Fibroblast of mammary gland (primary cell): Measurements from ENCODE around the gene NOL4.
"Not testable (repeated sequence)": the region's sequence is repeated elsewhere in the genome, so short reads cannot be mapped to it uniquely, and the experiment has no call there.

Source experiments
- DNase-seq: peaks from one replicate; pipeline ENCODE4 v3.0.0-alpha.2; 2010; ENCODE audit warnings: low read depth
- H3K4me3 ChIP-seq: 2 replicates; pipeline ENCODE4 v1.5.1; 2011; ENCODE audit warnings: low read depth, mild to moderate bottlenecking, low read length, moderate library complexity; ENCODE audit not compliant: control insufficient read depth
- TF ChIP-seq, protein P1 (sequence below): conservative IDR thresholded peaks from 2 replicates; pipeline ENCODE4 v1.5.1; 2011; ENCODE audit warnings: low read depth, low read length, inconsistent platforms; ENCODE audit not compliant: control insufficient read depth, insufficient read depth

The NOL4 gene

DNA sequence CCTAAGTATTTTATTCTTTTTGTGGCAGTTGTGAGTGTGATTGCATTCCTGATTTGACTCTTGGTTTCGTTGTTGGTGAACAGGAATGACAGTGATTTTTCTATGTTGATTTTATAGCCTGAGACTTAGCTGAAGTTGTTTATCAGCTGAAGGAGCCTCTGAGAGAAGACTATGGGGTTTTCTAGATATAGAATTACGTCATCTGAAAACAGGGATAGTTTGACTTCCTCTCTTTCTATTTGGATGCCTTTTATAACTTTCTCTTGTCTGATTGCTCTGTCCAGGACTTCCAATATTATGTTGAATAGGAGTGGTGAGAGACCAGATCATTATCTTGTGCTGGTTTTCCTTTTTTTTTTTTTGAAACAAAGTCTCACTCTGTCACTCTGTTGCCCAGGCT lies 18.0 kb upstream of the NOL4 start:
- no peak for DNase-seq
- TF ChIP-seq, protein P1, sequence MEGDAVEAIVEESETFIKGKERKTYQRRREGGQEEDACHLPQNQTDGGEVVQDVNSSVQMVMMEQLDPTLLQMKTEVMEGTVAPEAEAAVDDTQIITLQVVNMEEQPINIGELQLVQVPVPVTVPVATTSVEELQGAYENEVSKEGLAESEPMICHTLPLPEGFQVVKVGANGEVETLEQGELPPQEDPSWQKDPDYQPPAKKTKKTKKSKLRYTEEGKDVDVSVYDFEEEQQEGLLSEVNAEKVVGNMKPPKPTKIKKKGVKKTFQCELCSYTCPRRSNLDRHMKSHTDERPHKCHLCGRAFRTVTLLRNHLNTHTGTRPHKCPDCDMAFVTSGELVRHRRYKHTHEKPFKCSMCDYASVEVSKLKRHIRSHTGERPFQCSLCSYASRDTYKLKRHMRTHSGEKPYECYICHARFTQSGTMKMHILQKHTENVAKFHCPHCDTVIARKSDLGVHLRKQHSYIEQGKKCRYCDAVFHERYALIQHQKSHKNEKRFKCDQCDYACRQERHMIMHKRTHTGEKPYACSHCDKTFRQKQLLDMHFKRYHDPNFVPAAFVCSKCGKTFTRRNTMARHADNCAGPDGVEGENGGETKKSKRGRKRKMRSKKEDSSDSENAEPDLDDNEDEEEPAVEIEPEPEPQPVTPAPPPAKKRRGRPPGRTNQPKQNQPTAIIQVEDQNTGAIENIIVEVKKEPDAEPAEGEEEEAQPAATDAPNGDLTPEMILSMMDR: no peak
- H3K4me3 ChIP-seq: no peak overlapping the region

DNA sequence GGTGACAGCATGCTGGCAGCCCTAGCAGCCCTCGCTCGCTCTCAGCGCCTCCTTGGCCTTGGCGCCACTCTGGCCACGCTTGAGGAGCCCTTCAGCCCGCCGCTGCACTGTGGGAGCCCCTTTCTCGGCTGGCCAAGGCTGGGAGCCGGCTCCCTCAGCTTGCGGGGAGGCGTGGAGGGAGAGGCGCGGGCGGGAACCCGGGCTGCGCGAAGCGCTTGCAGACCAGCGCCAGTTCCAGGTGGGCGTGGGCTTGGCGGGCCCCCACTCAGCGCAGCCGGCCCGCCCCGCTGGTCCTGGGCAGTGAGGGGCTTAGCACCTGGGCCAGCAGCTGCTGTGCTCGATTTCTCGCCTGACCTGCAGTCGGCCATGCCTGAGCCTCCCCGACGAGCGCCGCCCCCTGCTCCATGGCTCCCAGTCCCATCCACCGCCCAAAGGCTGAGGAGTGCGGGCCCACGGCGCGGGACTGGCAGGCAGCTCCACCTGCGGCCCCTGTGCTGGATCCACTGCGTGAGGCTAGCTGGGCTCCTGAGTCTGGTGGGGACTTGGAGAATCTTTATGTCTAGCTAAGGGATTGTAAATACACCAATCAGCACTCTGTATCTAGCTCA lies 9.2 kb upstream of the NOL4 start:
- not testable (repeated sequence) for H3K4me3 ChIP-seq, DNase-seq

DNA sequence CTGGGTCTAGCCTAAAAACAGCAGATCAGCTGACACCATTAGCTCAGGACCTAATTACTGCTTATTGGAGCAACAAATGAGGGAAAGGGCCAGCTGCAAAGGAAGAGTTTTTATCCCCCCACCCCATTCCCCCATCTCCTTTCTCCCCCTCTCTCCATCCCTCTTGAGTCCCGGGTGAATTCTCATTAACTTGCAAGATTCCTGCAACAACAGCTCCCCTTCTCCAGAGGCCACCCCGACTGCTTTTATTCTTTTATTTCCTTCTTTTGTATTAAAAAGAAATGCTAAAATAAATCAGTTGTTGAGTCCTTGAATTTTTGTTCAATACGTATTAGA lies 473 bp upstream of the NOL4 start:
- TF ChIP-seq, protein P1: no peak
- DNase-seq: no peak
- H3K4me3 ChIP-seq: no peak overlapping the region

DNA sequence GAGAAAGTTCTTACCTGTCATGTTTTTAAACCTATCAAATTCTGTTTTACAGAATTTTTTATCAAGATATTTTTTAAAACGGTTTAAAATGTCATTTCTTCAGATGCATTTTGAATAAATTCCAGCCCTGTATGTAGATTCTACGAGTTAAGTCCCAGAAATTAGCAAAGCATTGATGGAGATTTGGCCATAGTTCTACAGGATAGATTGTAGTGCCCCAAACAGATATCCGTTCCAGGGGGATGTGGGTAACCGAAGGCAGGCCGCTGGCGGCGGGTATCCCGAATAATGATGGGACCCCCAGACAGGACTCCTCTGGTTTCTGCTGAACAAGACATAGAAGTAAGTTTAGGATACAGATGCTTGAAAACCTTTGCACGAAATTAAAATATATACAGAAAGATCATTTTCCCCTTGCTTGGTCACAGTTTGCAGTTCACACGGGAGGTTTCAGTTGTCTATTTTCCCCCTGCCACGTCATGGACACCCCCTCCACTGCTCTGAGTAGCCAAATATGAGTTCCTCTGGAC lies 755 bp downstream of the NOL4 start:
- no peak overlapping the region for H3K4me3 ChIP-seq
- TF ChIP-seq, protein P1: no peak
- DNase-seq: no peak

DNA sequence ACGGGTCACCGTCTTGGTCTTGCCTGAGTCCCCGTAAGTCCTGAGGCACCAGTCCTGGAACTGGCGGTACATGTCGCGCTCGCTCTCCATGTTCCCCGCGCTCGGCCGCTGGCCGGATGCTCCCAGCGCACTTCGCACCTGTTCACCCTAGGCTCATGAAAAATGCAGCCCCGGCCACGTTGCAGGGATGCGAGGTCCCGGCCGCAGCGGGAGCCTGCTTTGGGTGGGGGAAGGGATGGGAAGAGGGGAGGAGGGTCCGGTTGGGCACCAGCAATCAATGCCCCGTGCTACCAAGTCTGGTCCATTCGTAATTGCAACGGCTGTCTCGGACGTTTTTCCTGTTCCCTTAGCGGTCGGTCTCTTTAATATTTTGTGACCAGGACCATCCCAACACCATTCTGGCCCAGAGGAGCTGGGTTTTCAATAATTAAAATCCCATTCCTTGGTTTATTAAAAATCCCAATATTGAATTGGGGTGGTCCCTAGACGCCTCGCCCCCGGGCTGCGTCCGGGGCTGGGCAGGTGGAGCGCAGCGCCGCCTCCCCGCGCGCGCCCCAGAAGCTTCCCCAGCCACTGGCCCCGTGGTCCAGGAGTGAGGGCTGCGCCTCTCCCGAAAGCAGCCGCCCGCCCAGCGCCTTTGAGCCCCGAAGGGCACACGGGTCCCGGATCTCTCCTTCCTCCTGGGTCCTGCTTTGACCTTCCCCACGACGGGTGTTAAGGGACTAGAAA lies 1.4 kb downstream of the NOL4 start:
- no peak for DNase-seq
- H3K4me3 ChIP-seq: no peak overlapping the region

DNA sequence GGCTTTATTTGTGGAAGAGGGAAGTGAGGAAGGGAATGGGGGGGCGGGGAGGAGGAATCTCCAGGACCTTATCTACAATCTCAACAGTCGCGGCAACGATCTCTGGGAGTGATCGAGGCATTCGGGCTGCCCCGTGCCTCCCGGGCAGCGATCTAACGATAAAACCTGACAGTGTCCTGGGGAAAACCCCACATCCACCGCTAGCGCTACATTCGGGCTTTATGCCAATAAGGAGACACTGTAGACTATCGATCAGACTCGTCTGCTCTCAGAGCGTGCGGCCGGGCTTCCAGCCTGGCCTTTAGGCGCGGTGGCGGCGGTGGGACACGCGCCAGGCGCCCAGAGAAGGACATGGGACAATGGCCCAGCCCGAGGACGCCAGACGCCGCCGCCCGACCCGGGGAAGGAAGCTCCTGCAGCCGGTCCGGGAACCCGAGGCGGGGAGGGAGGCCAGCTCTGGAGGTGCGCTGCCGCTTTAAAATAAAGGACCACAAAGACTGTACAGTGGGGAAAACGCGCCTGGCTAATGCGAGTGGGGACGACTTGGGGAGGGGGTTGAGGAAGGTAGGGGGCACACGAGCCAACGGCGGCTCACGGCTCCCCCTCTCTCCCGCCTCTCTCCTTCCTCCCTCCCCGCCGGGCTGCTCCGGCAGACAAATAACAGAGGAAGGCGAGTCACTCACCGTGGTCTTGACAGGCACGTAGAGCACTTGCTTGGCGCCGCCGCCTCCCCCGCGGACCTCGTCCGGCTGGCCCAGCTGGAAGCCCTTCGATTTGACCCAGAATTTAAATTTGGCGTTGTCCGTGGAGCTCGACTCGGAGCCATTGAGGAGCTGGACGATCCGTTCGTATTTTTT lies 2.2 kb downstream of the NOL4 start:
- H3K4me3 ChIP-seq: peak overlapping the region; percentile 6
- DNase-seq: peak; percentile 10
- TF ChIP-seq, protein P1: no peak

More for the DNA sequence above, 1.4 kb downstream of the NOL4 start:
- TF ChIP-seq, protein P1: no peak

DNA sequence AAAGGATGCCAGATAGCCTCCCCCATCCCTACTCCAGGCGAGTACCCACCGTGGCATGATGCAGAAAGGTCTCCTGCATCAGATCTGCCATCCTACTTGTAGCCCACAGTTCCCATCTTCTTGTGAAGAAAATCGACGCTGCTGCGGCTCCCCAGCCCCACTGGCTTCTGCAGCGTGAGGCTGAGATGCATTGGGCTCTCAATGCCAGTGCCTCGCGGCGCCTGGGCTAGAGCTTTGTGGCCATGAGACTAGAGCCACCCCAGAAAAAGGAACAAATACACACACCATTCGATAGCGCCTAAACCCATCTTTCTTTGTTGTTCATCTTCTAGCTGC lies 2.8 kb downstream of the NOL4 start:
- H3K4me3 ChIP-seq: no peak overlapping the region
- no peak for DNase-seq
- TF ChIP-seq, protein P1: no peak
